Motor neuron (in vitro differentiated cells): Measurements from ENCODE around the gene APOBEC3G. TPM values are rescaled to one million over a fixed set of nuclear protein-coding genes. Genes with fewer than 3 reads are reported as not detected.
A peak's percentile ranks its signal among the peaks of the same experiment; 100 is the strongest.

Experiments used
- ATAC-seq, 8 experiments: fragments of 200-7000 bp; cut with Tn5 transposase; replicated peaks in 6 of 8; 2 replicates each; pipeline ENCODE4 v1.8.0; 2021; ENCODE audit warnings: mild to moderate bottlenecking in 8 of 8, moderate library complexity in 8 of 8
- H3K27ac ChIP-seq, 2 donors: fragments of 250-450 bp; sonication (Bioruptor Pico); 2 replicates each; pipeline ENCODE4 v1.9.0; 2021; ENCODE audit warnings: antibody characterized with exemption in 2 of 2, mild to moderate bottlenecking in 2 of 2, moderate library complexity in 1 of 2
- H3K4me1 ChIP-seq, 2 donors: fragments of 250-450 bp; sonication (Bioruptor Pico); replicated peaks in 1 of 2; 2 replicates each; pipeline ENCODE4 v1.6.1; 2021; ENCODE audit warnings: antibody characterized with exemption in 2 of 2, mild to moderate bottlenecking in 2 of 2, moderate library complexity in 1 of 2
- H3K4me3 ChIP-seq, 5 donors: fragments of 250-450 bp; sonication (Bioruptor Pico); 2 replicates each; pipeline ENCODE4 v1.9.0; 2021; ENCODE audit warnings: antibody characterized with exemption in 5 of 5, mild to moderate bottlenecking in 5 of 5, moderate library complexity in 4 of 5
- WGBS, 10 experiments: fragments of 450-650 bp; shearing (Covaris generic); methylation state at CpG; one replicate each; pipeline ENCODE4 v1.0.0; 2022; 5-methylcytosine and 5-hydroxymethylcytosine counted together
- in situ Hi-C, 9 experiments: fragments of 400-800 bp; cut with MboI; loops; one replicate each; pipeline ENCODE4 v1.15.0; 2021; ENCODE audit warnings: low sequenced_read_pairs in 9 of 9, low pct_unique_long_range_greater_than_20kb in 2 of 9; ENCODE audit not compliant: unreplicated experiment in 9 of 9
- total RNA-seq, 8 experiments: library from RNA; unstranded; fragments of 300-600 nt; gene quantifications; 2 replicates each; pipeline versions ENCODE4 v1.2.3 to v1.2.4, GENCODE V29; 2022

APOBEC3G gene
- total RNA-seq, 8 experiments from 2014 or later = 0.83 to 21.2 (median 4.3) TPM

GRCh38 chr22:39134366-39135091 lies 57.5 kb downstream of the APOBEC3G start:
- no peak overlapping the region for H3K27ac ChIP-seq
- peak in 1 of 8 experiments; percentile 43 for ATAC-seq
- H3K4me1 ChIP-seq = peaks cover 16 to 22% of the 10 kb centered on the region in 2 donors
- 83% methylated on average over 7 of the region's 35 CpGs; no CpG with 5 or more reads in 9 of the 10 experiments for WGBS, 10 experiments
- in situ Hi-C loops = no loop called here
- no peak overlapping the region for H3K4me3 ChIP-seq

GRCh38 chr22:39135092-39135896 lies 58.2 kb downstream of the APOBEC3G start:
- Histone ChIP-seq H3K4me1 (peaks cover 12 to 15% of the 10 kb centered on the region in 2 donors), H3K4me3 (no peak overlapping the region), H3K27ac (no peak overlapping the region)
- ATAC-seq = peak in 7 of 8 experiments; percentile 21 to 92 (median 65)
- in situ Hi-C loops = no loop called here
- WGBS, 10 experiments = 0 to 67% (median 45%) methylated on average over 1 to 8 of the region's 15 CpGs; no CpG with 5 or more reads in 6 of the 10 experiments

GRCh38 chr22:39136317-39136716 lies 59.2 kb downstream of the APOBEC3G start:
- no peak overlapping the region for H3K4me3 ChIP-seq
- in situ Hi-C loops = no loop called here
- no peak overlapping the region for H3K27ac ChIP-seq
- no peak for ATAC-seq
- H3K4me1 ChIP-seq = peaks cover 1 to 7% of the 10 kb centered on the region in 2 donors
- WGBS, 10 experiments = 70 to 100% (median 88%) methylated on average over 2 to 5 of the region's 8 CpGs; no CpG with 5 or more reads in 6 of the 10 experiments

Other genes with a start within 250 kb of the APOBEC3G start
- gene NPTXR, start 233.2 kb upstream of the APOBEC3G start, total RNA-seq = 10 to 100 TPM in 2 of 8 experiments, 1 to 10 TPM in 4, under 1 TPM in 2; 0.71 to 15.7 (median 6.1) TPM
- gene CBX6, start 205.1 kb upstream of the APOBEC3G start, total RNA-seq = 100 to 1,000 TPM in 1 of 8 experiments, 10 to 100 TPM in 7; 17.6 to 141 (median 36.6) TPM
- under 1 TPM in 2 of 8 experiments, not detected in 6; 0.16 to 0.71 TPM for gene APOBEC3A, start 119.7 kb upstream of the APOBEC3G start, total RNA-seq
- 10 to 100 TPM in 1 of 8 experiments, 1 to 10 TPM in 3, under 1 TPM in 4; 0.32 to 15.3 (median 1.1) TPM for gene APOBEC3B, start 94.9 kb upstream of the APOBEC3G start, total RNA-seq
- 10 to 100 TPM in 3 of 8 experiments, 1 to 10 TPM in 4, under 1 TPM in 1; 0.96 to 59.2 (median 4.5) TPM for gene APOBEC3C, start 63.0 kb upstream of the APOBEC3G start, total RNA-seq
- gene APOBEC3D, start 56.1 kb upstream of the APOBEC3G start, total RNA-seq = 10 to 100 TPM in 3 of 8 experiments, under 1 TPM in 5; 0.29 to 16.3 (median 0.64) TPM
- gene APOBEC3F, start 36.4 kb upstream of the APOBEC3G start, total RNA-seq = 10 to 100 TPM in 2 of 8 experiments, 1 to 10 TPM in 5, under 1 TPM in 1; 0.38 to 16.9 (median 4.9) TPM
- gene APOBEC3H, start 20.0 kb downstream of the APOBEC3G start, total RNA-seq = 1 to 10 TPM in 2 of 8 experiments, under 1 TPM in 1, not detected in 5; 0.94 to 3.2 (median 2.3) TPM
- gene CBX7, start 75.4 kb downstream of the APOBEC3G start, total RNA-seq = 1 to 10 TPM; 2.6 to 8.9 (median 4.8) TPM
- gene PDGFB, start 167.7 kb downstream of the APOBEC3G start, total RNA-seq = 1 to 10 TPM in 2 of 8 experiments, under 1 TPM in 5, not detected in 1; 0.24 to 6.7 (median 0.43) TPM
- 1,000 to 10,000 TPM; 1,236 to 3,241 (median 1,964) TPM for gene RPL3, start 242.3 kb downstream of the APOBEC3G start, total RNA-seq